Activated CD4-positive, alpha-beta T cell treated with anti-CD3 and anti-CD28 coated beads for 36 hours (primary cell): ENCODE measurements around the gene HS6ST3. TPM values are rescaled to one million over a fixed set of nuclear protein-coding genes. Genes with fewer than 3 reads are reported as not detected.

Experiments
- ATAC-seq: fragments of 200-7000 bp; cut with Tn5 transposase; one replicate; pipeline ENCODE4 v1.10.0; 2021; ENCODE audit warnings: mild to moderate bottlenecking, moderate library complexity
- CTCF ChIA-PET: fragments of 350-600 bp; sonication (Branson Sonifier 250); formaldehyde crosslinking; loops from one replicate; lab custom pipeline; 2021; ENCODE audit warnings: antibody characterized with exemption; lab: Charles Lee
- POLR2A ChIA-PET: fragments of 350-600 bp; sonication (Branson Sonifier 250); formaldehyde crosslinking; loops from one replicate; lab custom pipeline; 2021; ENCODE audit warnings: antibody characterized with exemption, inconsistent platforms; lab: Charles Lee
- DNase-seq: peaks from one replicate; pipeline ENCODE4 v3.0.0-alpha.2; 2020
- H3K27ac Mint-ChIP-seq: one replicate; pipeline ENCODE4 v1.8.0; 2021; ENCODE audit warnings: mixed read lengths
- H3K27me3 Mint-ChIP-seq: one replicate; pipeline ENCODE4 v1.8.0; 2021; ENCODE audit warnings: mixed read lengths
- H3K36me3 Mint-ChIP-seq: one replicate; pipeline ENCODE4 v1.8.0; 2021; ENCODE audit warnings: low read depth, mixed read lengths
- H3K4me1 Mint-ChIP-seq: one replicate; pipeline ENCODE4 v1.8.0; 2021; ENCODE audit warnings: mixed read lengths
- H3K4me3 Mint-ChIP-seq: one replicate; pipeline ENCODE4 v1.8.0; 2021; ENCODE audit warnings: mild to moderate bottlenecking, moderate library complexity, mixed read lengths
- H3K9me3 Mint-ChIP-seq: one replicate; pipeline ENCODE4 v1.8.0; 2021; ENCODE audit warnings: low read depth, mixed read lengths
- intact Hi-C, 2 experiments: fragments of 100-400 bp; cut with DNase I in 1 of 2; cut with micrococcal nuclease in 1 of 2; formaldehyde crosslinking; loops; one replicate each; pipeline versions ENCODE4 v1.14.2 to v1.15.1; 2022 to 2024; cut with DNase I, micrococcal nuclease
- total RNA-seq, 2 experiments: library from RNA; stranded (reverse); gene quantifications; one replicate each; pipeline ENCODE4 v1.2.3, GENCODE V29; 2021

HS6ST3 gene
- total RNA-seq, 2 experiments from 2014 or later = not detected

GRCh38 chr13:96552559-96552958 lies 462.7 kb downstream of the HS6ST3 start:
- Mint-ChIP-seq H3K4me3 (no peak overlapping the region), H3K27me3 (no peaks in the 10 kb centered on the region), H3K27ac (no peak overlapping the region), H3K9me3 (peaks cover 4% of the 10 kb centered on the region), H3K36me3 (no peaks in the 10 kb centered on the region), H3K4me1 (no peaks in the 10 kb centered on the region)
- CTCF ChIA-PET = interaction anchor here (0.6 kb wide), 1 partner anchor 39 kb away, joined by 4 read pairs; no protein-coding TSS in a partner anchor
- ATAC-seq (no peak), DNase-seq (no peak)
- intact Hi-C loops = no loop called here
- POLR2A ChIA-PET = no interaction called here

GRCh38 chr13:96553796-96554195 lies 463.9 kb downstream of the HS6ST3 start:
- CTCF ChIA-PET = interaction anchor here (0.6 kb wide), 1 partner anchor 290 kb away, joined by 3 read pairs; no protein-coding TSS in a partner anchor
- Mint-ChIP-seq H3K4me3 (no peak overlapping the region), H3K9me3 (peaks cover 4% of the 10 kb centered on the region), H3K27ac (no peak overlapping the region), H3K36me3 (no peaks in the 10 kb centered on the region), H3K27me3 (no peaks in the 10 kb centered on the region), H3K4me1 (no peaks in the 10 kb centered on the region)
- ATAC-seq = no peak
- intact Hi-C loops = no loop called here
- POLR2A ChIA-PET = no interaction called here
- no peak for DNase-seq

DNA sequence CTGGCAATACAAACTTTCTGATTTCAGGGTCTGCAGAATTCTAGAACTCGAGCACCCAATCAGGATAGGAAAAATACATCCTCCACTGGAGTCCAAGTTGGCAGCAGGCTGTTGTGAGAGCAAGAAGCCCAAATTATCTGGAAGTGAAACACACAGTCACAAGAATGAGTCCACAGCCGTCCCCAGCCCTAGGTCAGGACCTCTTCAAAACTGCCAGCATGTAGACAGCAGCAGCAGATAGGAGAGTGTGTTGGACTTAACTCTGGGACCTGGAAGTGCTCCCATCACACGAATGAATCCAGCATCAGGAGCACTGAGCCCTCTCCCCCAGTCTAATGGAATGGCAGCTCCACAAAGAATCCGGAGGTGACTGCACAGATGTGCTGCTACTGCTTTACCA lies 483.7 kb downstream of the HS6ST3 start:
- H3K4me3 Mint-ChIP-seq = no peak overlapping the region
- no peaks in the 10 kb centered on the region for H3K36me3 Mint-ChIP-seq
- no peak overlapping the region for H3K27ac Mint-ChIP-seq
- H3K4me1 Mint-ChIP-seq = no peaks in the 10 kb centered on the region
- no peak for DNase-seq
- ATAC-seq = no peak
- intact Hi-C loops = no loop called here
- POLR2A ChIA-PET = no interaction called here
- CTCF ChIA-PET = interaction anchor here (0.7 kb wide), 1 partner anchor 666 kb away, joined by 3 read pairs; no protein-coding TSS in a partner anchor
- H3K27me3 Mint-ChIP-seq = no peaks in the 10 kb centered on the region
- peaks cover 12% of the 10 kb centered on the region for H3K9me3 Mint-ChIP-seq

DNA sequence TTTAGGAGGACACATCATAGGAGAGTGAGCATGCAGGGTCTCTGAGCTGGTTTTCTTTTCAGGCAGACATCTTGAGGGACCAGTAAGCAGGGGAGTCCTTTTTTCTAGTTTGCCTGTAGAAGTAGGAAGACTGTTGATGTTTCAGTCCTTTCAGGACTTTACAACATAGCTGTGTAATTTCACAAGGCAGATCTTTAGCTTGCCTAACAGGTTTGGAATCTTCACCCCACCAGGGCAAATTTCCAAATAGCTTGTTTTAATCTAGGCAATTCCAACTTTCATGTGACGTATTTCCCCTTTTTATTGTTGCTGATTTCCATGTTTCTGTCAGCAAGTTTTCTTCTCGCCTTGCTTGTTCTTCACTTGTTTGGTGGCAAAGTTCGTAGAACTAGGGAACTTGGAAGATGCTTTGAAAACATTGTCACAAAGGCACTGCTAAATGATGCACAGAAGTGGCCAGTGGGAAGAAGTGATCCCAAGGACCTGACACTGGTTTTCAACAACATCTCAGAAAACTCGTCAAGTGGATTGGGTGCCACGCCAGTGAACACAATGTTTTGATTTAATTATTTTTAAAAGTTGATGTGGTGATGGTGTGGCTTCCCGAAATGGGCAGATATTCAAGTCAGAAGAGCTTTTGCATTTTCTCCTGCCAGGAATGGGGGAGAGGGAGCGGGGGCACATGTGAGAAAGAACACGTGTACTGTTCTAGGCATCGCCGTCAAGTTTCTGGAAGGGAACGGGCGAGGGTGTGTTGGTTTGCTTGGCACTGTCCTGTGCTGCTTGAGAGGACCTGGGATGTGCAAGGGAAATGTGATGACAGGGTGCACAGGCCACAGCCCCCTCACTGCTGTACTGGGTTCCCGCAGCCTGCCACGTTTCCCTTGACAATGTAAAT lies 485.8 kb downstream of the HS6ST3 start:
- Mint-ChIP-seq H3K27ac (no peak overlapping the region), H3K4me1 (no peaks in the 10 kb centered on the region), H3K27me3 (no peaks in the 10 kb centered on the region), H3K4me3 (no peak overlapping the region), H3K36me3 (no peaks in the 10 kb centered on the region), H3K9me3 (peaks cover 12% of the 10 kb centered on the region)
- POLR2A ChIA-PET = no interaction called here
- DNase-seq = no peak
- intact Hi-C loops = no loop called here
- CTCF ChIA-PET = no interaction called here
- ATAC-seq = no peak

DNA sequence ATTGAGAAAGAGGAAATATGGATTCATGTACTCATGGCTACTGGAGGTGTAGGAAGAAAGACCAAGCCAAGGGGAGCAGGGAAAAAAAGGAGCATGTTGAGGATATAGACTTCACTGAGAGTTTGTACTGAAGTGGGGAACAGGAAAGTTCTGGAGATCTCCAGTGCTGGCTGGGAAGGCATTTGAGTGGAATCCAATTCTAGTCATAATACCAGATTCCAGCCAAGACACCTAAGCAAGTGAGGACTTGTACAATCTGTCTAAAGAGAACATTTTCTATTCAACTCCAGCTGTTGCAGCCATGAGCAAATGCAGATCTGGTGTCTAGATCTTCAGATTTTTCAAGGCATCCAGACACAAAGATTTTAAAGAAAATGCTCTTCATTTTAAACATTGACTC lies 491.8 kb downstream of the HS6ST3 start:
- ChIA-PET CTCF (no interaction called here), POLR2A (no interaction called here)
- Mint-ChIP-seq H3K4me1 (no peaks in the 10 kb centered on the region), H3K27me3 (no peaks in the 10 kb centered on the region), H3K27ac (no peak overlapping the region), H3K4me3 (no peak overlapping the region), H3K36me3 (no peaks in the 10 kb centered on the region), H3K9me3 (peaks cover 13% of the 10 kb centered on the region)
- no peak for DNase-seq
- no peak for ATAC-seq
- intact Hi-C loops = no loop called here

DNA sequence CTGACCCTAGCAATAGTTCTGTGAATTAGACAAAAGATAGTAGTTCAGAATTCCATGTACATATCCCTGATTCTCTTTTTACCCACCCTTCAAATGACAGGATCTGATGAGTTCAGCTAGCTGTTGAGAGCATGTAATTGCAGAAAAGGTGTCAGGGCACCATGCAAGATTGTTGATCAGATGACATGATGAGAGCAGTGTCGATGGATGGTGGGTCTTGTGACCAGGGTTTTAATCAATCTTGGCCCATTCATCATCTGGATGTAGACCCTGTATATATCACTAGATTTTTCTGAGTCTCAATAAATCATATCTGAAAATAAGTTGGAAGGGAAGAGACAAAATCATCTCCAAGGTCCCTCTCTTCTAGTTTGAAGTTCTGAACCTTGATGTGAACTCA lies 525.3 kb downstream of the HS6ST3 start:
- ATAC-seq = no peak
- Mint-ChIP-seq H3K4me3 (no peak overlapping the region), H3K36me3 (no peaks in the 10 kb centered on the region), H3K9me3 (peaks cover 9% of the 10 kb centered on the region), H3K27me3 (no peaks in the 10 kb centered on the region), H3K4me1 (no peaks in the 10 kb centered on the region), H3K27ac (no peak overlapping the region)
- ChIA-PET CTCF (no interaction called here), POLR2A (no interaction called here)
- intact Hi-C loops = no loop called here
- DNase-seq = no peak

- H3K27me3 Mint-ChIP-seq = no peaks in the 10 kb centered on the region
- peaks cover 3% of the 10 kb centered on the region for H3K9me3 Mint-ChIP-seq
- DNase-seq (no peak), ATAC-seq (no peak)
- H3K36me3 Mint-ChIP-seq = no peaks in the 10 kb centered on the region
- H3K4me3 Mint-ChIP-seq = no peak overlapping the region
- H3K27ac Mint-ChIP-seq = no peak overlapping the region
- no peaks in the 10 kb centered on the region for H3K4me1 Mint-ChIP-seq
- ChIA-PET POLR2A (no interaction called here), CTCF (no interaction called here)
- intact Hi-C loops = no loop called here
These were observed 527.6 kb downstream of the HS6ST3 start for GRCh38 chr13:96617528-96617927.

- H3K4me3 Mint-ChIP-seq = no peak overlapping the region
- DNase-seq = no peak
- H3K4me1 Mint-ChIP-seq = no peaks in the 10 kb centered on the region
- H3K9me3 Mint-ChIP-seq = peaks cover 3% of the 10 kb centered on the region
- ChIA-PET CTCF (no interaction called here), POLR2A (no interaction called here)
- ATAC-seq = no peak
- intact Hi-C loops = no loop called here
- no peak overlapping the region for H3K27ac Mint-ChIP-seq
- H3K27me3 Mint-ChIP-seq = no peaks in the 10 kb centered on the region
- no peaks in the 10 kb centered on the region for H3K36me3 Mint-ChIP-seq
These were observed 531.8 kb downstream of the HS6ST3 start for GRCh38 chr13:96621634-96622183.

DNA sequence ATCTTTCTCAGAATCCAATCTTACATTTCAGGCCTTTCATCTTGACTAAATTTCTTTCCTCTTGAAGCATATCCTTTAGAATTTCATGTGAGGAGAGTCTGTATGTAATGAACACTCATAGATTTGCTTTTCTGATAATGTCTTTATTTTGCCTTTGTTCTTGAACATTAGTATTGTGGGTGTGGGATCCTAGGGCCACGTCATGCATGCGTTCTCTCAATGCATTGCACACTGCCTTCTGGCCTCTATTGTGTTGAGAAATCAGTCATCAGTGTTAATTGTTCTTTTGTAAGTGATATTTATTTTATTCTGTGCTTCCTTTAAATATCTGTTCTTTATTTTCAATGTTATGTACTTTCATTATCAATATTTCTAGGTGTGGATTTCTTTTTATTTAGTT lies 539.4 kb downstream of the HS6ST3 start:
- H3K27ac Mint-ChIP-seq = no peak overlapping the region
- ChIA-PET POLR2A (no interaction called here), CTCF (no interaction called here)
- H3K4me3 Mint-ChIP-seq = no peak overlapping the region
- intact Hi-C loops = no loop called here
- H3K4me1 Mint-ChIP-seq = no peaks in the 10 kb centered on the region
- no peaks in the 10 kb centered on the region for H3K36me3 Mint-ChIP-seq
- H3K27me3 Mint-ChIP-seq = no peaks in the 10 kb centered on the region
- DNase-seq (no peak), ATAC-seq (no peak)
- H3K9me3 Mint-ChIP-seq = peaks cover 3% of the 10 kb centered on the region

GRCh38 chr13:96632536-96633320 lies 542.8 kb downstream of the HS6ST3 start:
- CTCF ChIA-PET = no interaction called here
- Mint-ChIP-seq H3K27ac (no peak overlapping the region), H3K4me1 (no peaks in the 10 kb centered on the region), H3K4me3 (no peak overlapping the region), H3K27me3 (no peaks in the 10 kb centered on the region), H3K9me3 (peaks cover 5% of the 10 kb centered on the region), H3K36me3 (no peaks in the 10 kb centered on the region)
- intact Hi-C loops = no loop called here
- no peak for ATAC-seq
- POLR2A ChIA-PET = no interaction called here
- DNase-seq = no peak

DNA sequence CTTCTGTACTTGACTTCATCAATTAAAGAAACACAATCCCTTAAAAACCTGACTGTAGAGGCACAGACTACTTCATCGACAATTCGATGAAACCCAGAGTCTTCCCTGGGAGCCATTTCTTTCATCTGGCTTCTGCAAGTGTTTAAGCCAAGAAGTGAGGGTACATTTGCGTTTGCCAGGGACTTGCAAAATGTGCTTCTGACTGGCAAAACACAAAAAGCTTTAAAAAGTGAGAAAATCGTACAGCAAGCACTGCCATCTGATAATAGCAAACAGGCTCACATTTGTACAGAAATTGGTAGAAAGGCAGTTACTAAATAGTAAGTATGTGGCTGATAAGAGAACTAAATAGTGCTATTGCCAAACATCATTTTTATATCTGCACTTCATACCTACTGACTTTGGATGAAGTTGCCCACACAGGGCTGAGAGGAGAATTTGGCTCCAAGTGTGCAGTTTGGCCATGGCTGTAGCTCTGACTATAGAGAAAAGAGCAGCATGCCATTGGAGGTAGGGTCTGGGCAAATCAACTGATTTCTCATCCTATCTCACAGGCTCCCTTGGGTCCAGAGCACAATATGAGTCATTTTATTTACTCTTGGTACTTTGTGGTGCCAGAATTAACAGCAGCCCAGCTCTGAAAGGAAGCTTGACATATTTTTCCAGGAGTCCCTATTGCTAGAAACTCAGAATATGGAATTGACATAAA lies 546.2 kb downstream of the HS6ST3 start:
- no peak for DNase-seq
- Mint-ChIP-seq H3K36me3 (no peaks in the 10 kb centered on the region), H3K27ac (no peak overlapping the region), H3K4me1 (no peaks in the 10 kb centered on the region), H3K4me3 (no peak overlapping the region), H3K9me3 (peaks cover 14% of the 10 kb centered on the region), H3K27me3 (no peaks in the 10 kb centered on the region)
- ChIA-PET POLR2A (no interaction called here), CTCF (no interaction called here)
- no peak for ATAC-seq
- intact Hi-C loops = no loop called here
